Vagina (tissue), 2 donors: Measurements from ENCODE around the gene MMRN1. TPM values are rescaled to one million over a fixed set of nuclear protein-coding genes. Genes with fewer than 3 reads are reported as not detected.

Experiments used
- DNase-seq, 2 donors: peaks; one replicate each; pipeline ENCODE4 v3.0.0-alpha.2; 2017; ENCODE audit errors: extremely low spot score in 2 of 2
- H3K27ac ChIP-seq: fragments of 200-600 bp; sonication (generic); one replicate; pipeline ENCODE4 v1.5.1; 2019
- H3K27me3 ChIP-seq: fragments of 200-600 bp; sonication (generic); one replicate; pipeline ENCODE4 v1.5.1; 2019
- H3K36me3 ChIP-seq, 2 donors: fragments of 200-600 bp; sonication (generic); one replicate each; pipeline ENCODE4 v1.5.1; 2017 to 2019
- H3K4me1 ChIP-seq: fragments of 200-600 bp; sonication (generic); one replicate; pipeline ENCODE4 v1.5.1; 2019
- H3K4me3 ChIP-seq, 2 donors: fragments of 200-600 bp; sonication (generic); 1 replicate in 1 of 2; 2 replicates in 1 of 2; pipeline ENCODE4 v1.5.1; 2016 to 2019
- H3K9me3 ChIP-seq: fragments of 200-600 bp; sonication (generic); one replicate; pipeline ENCODE4 v1.5.1; 2019
- CTCF ChIP-seq, 3 experiments: fragments of 450-650 bp in 2 of 3; fragments of 200-600 bp in 1 of 3; sonication (generic) in 1 of 3; IDR thresholded peaks; one replicate each; pipeline ENCODE4 v1.5.1; 2017 to 2019; ENCODE audit warnings: antibody characterized with exemption in 3 of 3, mild to moderate bottlenecking in 2 of 3, moderate library complexity in 2 of 3
- POLR2A ChIP-seq, 2 donors: fragments of 450-650 bp; IDR thresholded peaks; one replicate each; pipeline ENCODE4 v1.6.1; 2017; ENCODE audit warnings: antibody characterized with exemption in 2 of 2, mild to moderate bottlenecking in 2 of 2, moderate library complexity in 2 of 2
- POLR2AphosphoS5 ChIP-seq, 2 donors: sonication (generic); formaldehyde crosslinking; IDR thresholded peaks; one replicate each; pipeline ENCODE4 v1.9.0; 2017; ENCODE audit warnings: antibody characterized with exemption in 2 of 2, mild to moderate bottlenecking in 2 of 2, low read depth in 1 of 2; ENCODE audit not compliant: insufficient read depth in 1 of 2
- intact Hi-C: fragments of 100-400 bp; cut with DNase I; formaldehyde crosslinking; loops from one replicate; pipeline ENCODE4 v1.15.1; 2023
- total RNA-seq: library from RNA; depleted of rRNA; stranded (reverse); fragments of >200 nt; gene quantifications from one replicate; pipeline ENCODE4 v1.2.3, GENCODE V29; 2016

The MMRN1 gene
- 96.3 TPM for total RNA-seq

- Histone ChIP-seq H3K27ac (peak within 1 kb of the TSS; percentile 9), H3K27me3 (no peaks in the 10 kb centered on the region), H3K36me3 (no peaks in the 10 kb centered on the region), H3K4me3 (peak within 1 kb of the TSS; percentile 6 to 30), H3K4me1 (no peaks in the 10 kb centered on the region), H3K9me3 (no peaks in the 10 kb centered on the region)
- intact Hi-C loops, result no loop called here
- DNase-seq, result no peak
- TF ChIP-seq POLR2AphosphoS5 (IDR thresholded peaks at IDR 0.05; ENCODE audit: insufficient read depth in 1 of 2, low read depth in 1 of 2), result no peak
- no peak for TF ChIP-seq CTCF (IDR thresholded peaks at IDR 0.05)
- no peak for TF ChIP-seq POLR2A (IDR thresholded peaks at IDR 0.05)
These were observed at the start of gene MMRN1 for GRCh38 chr4:89894649-89895550. Gene MMRN1, plus strand, starts transcription at chr4:89894854. Its CDS starts 118 bp downstream, at chr4:89894972.

GRCh38 chr4:89847571-89848325 lies 46.9 kb upstream of the MMRN1 start:
- intact Hi-C loops, result no loop called here

GRCh38 chr4:89855236-89855635 lies 39.4 kb upstream of the MMRN1 start:
- intact Hi-C loops, result no loop called here
- TF ChIP-seq POLR2AphosphoS5 (IDR thresholded peaks at IDR 0.05; ENCODE audit: insufficient read depth in 1 of 2, low read depth in 1 of 2), result no peak
- TF ChIP-seq CTCF (IDR thresholded peaks at IDR 0.05), result no peak
- TF ChIP-seq POLR2A (IDR thresholded peaks at IDR 0.05), result no peak
- Histone ChIP-seq H3K27ac (no peak overlapping the region), H3K36me3 (no peaks in the 10 kb centered on the region), H3K27me3 (no peaks in the 10 kb centered on the region), H3K4me3 (no peak overlapping the region), H3K9me3 (no peaks in the 10 kb centered on the region), H3K4me1 (no peaks in the 10 kb centered on the region)
- DNase-seq, result no peak

More at GRCh38 chr4:89847571-89848325, 46.9 kb upstream of the MMRN1 start:
- no peaks in the 10 kb centered on the region for H3K9me3 ChIP-seq
- no peak overlapping the region for H3K4me3 ChIP-seq
- no peak for DNase-seq
- no peaks in the 10 kb centered on the region for H3K4me1 ChIP-seq
- H3K27me3 ChIP-seq, result no peaks in the 10 kb centered on the region
- H3K27ac ChIP-seq, result no peak overlapping the region
- no peaks in the 10 kb centered on the region for H3K36me3 ChIP-seq
- TF ChIP-seq POLR2A (IDR thresholded peaks at IDR 0.05), result no peak
- no peak for TF ChIP-seq CTCF (IDR thresholded peaks at IDR 0.05)
- no peak for TF ChIP-seq POLR2AphosphoS5 (IDR thresholded peaks at IDR 0.05; ENCODE audit: insufficient read depth in 1 of 2, low read depth in 1 of 2)

GRCh38 chr4:89860971-89861370 lies 33.7 kb upstream of the MMRN1 start:
- H3K27ac ChIP-seq, result no peak overlapping the region
- no peak overlapping the region for H3K4me3 ChIP-seq
- no peaks in the 10 kb centered on the region for H3K27me3 ChIP-seq
- H3K36me3 ChIP-seq, result no peaks in the 10 kb centered on the region
- no peaks in the 10 kb centered on the region for H3K9me3 ChIP-seq
- DNase-seq, result no peak
- no peaks in the 10 kb centered on the region for H3K4me1 ChIP-seq
- intact Hi-C loops, result no loop called here
- TF ChIP-seq POLR2A (IDR thresholded peaks at IDR 0.05) (no peak), POLR2AphosphoS5 (IDR thresholded peaks at IDR 0.05; ENCODE audit: insufficient read depth in 1 of 2, low read depth in 1 of 2) (no peak), CTCF (IDR thresholded peaks at IDR 0.05) (no peak)
